Mucosa of descending colon (tissue), 3 donors: ENCODE measurements around the gene ZNF891. TPM values are rescaled to one million over a fixed set of nuclear protein-coding genes. Genes with fewer than 3 reads are reported as not detected.

Experiments used
- ATAC-seq: fragments of 200-7000 bp; cut with Tn5 transposase; one replicate; pipeline ENCODE4 v1.9.1; 2020; ENCODE audit warnings: mild to moderate bottlenecking, moderate library complexity
- DNase-seq, 3 donors: peaks; one replicate each; pipeline ENCODE4 v3.0.0-alpha.2; 2020
- H3K36me3 ChIP-seq: fragments of 200-600 bp; one replicate; pipeline ENCODE4 v1.8.0; 2021; ENCODE audit warnings: low read depth, mild to moderate bottlenecking
- H3K4me1 ChIP-seq: fragments of 200-600 bp; one replicate; pipeline ENCODE4 v1.8.0; 2021; ENCODE audit warnings: low read depth, mild to moderate bottlenecking
- H3K4me3 ChIP-seq: fragments of 200-600 bp; one replicate; pipeline ENCODE4 v1.8.0; 2021; ENCODE audit warnings: mild to moderate bottlenecking
- H3K9me3 ChIP-seq: fragments of 200-600 bp; one replicate; pipeline ENCODE4 v1.8.0; 2021; ENCODE audit warnings: mild to moderate bottlenecking
- CTCF ChIP-seq: fragments of 200-600 bp; IDR thresholded peaks from one replicate; pipeline ENCODE4 v1.8.0; 2022; ENCODE audit warnings: antibody characterized with exemption, mild to moderate bottlenecking
- intact Hi-C, 2 donors: fragments of 100-400 bp; cut with DNase I in 1 of 2; cut with micrococcal nuclease in 1 of 2; formaldehyde crosslinking; loops; one replicate each; pipeline versions ENCODE4 v1.11.0 to v1.11.1; 2022; cut with DNase I, micrococcal nuclease
- total RNA-seq, 3 donors: library from RNA; stranded (reverse); fragmentation: NEBNext Ultra II Directional in 2 of 3; extraction: Animal tissue kit (Norgen Biotek cat#: 25700) in 2 of 3; gene quantifications; one replicate each; pipeline versions ENCODE4 v1.2.1 to v1.2.4, GENCODE V29; 2021 to 2023
- donor health status: DM: no; HTN: no; CAD: no; lungs with moderate emphysema.
- donor health status: DM: no; HTN: no; CAD: no.
- donor health status: DM: no; HTN: yes; CAD: no.

ZNF891 gene
- total RNA-seq, 3 donors from 2014 or later: 1.4 to 4.3 (median 2.3) TPM

DNA sequence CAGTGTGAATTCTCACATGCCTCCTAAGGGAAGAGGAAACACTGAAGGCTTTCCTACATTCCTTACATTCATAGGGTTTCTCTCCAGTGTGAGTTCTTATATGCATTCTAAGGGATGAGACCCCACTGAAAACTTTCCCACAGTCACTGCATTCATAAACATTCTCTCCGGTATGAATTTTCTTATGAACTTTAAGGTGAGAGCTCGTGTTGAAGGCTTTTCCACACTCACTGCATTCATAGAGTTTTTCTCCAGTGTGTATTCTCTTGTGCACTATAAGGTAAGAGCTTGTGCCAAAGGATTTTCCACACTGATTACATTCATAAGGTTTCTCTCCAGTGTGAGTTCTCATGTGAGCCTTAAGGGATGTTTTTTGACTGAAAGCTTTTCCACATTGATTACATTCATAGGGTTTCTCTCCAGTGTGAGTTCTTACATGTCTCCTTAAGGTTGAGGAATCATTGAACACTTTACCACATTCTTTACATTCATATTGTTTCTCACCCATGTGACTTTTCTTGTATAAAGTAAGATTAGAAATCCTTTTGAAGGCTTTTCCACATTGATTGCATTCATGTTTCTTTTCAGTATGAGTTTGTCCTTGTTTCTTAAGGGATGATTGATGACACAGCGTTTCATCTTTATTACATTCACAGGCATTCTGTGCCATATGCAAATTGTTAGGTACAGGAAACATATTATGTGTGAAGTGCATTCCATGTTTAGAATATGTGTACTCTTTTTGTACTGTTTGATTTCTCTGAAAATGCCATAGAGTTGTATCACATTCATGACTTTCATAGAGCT lies 9.5 kb downstream of the ZNF891 start:
- intact Hi-C loops: no loop called here
- ATAC-seq (no peak), DNase-seq (no peak)
- no peak for TF ChIP-seq CTCF
- Histone ChIP-seq H3K4me3 (no peak overlapping the region), H3K9me3 (peaks cover 100% of the 10 kb centered on the region), H3K4me1 (no peaks in the 10 kb centered on the region), H3K36me3 (no peaks in the 10 kb centered on the region)

DNA sequence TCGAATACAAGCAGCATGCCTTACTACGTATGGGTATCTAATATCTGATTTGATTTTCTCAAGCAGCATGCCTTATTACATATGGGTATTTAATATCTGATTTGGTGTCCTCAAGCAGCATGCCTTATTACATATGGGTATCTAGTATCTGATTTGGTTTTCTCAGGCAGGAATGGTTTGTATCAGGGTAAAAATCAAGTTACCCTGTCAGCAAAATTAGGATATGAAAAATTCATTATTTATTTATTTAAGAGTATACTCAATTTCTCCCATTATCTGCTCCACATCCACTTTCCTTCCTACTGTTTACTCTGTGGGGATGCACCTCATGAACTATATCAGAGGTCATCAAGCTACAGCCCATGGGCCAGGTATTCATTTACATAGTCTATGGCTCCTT lies 21.9 kb downstream of the ZNF891 start:
- ATAC-seq (no peak), DNase-seq (no peak)
- H3K4me3 ChIP-seq: no peak overlapping the region
- no peak for TF ChIP-seq CTCF
- H3K36me3 ChIP-seq: peaks cover 11% of the 10 kb centered on the region
- intact Hi-C loops: no loop called here
- peaks cover 100% of the 10 kb centered on the region for H3K9me3 ChIP-seq
- H3K4me1 ChIP-seq: no peaks in the 10 kb centered on the region

DNA sequence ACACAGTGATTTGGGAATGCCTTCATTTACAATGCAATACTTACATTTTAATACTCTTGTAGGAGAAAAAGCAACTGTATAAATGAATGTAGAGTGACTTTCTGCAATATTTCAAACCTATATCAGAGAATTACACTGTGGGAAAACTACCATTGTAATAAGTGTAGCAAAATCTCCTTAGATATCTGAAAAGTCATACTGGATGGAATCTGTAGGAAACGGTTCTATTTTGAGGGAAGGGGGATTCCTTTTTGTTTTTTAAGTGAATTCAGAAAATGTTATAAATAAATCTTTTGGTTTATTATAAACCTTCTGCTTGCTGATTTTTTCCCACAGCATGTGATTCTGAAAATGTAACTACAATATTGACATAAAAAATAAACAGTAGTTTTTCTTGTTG lies 23.0 kb downstream of the ZNF891 start:
- DNase-seq: no peak
- no peaks in the 10 kb centered on the region for H3K4me1 ChIP-seq
- peaks cover 100% of the 10 kb centered on the region for H3K9me3 ChIP-seq
- H3K36me3 ChIP-seq: peaks cover 11% of the 10 kb centered on the region
- intact Hi-C loops: no loop called here
- ATAC-seq: no peak
- no peak for TF ChIP-seq CTCF
- H3K4me3 ChIP-seq: no peak overlapping the region

- H3K9me3 ChIP-seq: peaks cover 100% of the 10 kb centered on the region
- peaks cover 11% of the 10 kb centered on the region for H3K36me3 ChIP-seq
Observed at GRCh38 chr12:133106253-133106652, 23.8 kb downstream of the ZNF891 start.

DNA sequence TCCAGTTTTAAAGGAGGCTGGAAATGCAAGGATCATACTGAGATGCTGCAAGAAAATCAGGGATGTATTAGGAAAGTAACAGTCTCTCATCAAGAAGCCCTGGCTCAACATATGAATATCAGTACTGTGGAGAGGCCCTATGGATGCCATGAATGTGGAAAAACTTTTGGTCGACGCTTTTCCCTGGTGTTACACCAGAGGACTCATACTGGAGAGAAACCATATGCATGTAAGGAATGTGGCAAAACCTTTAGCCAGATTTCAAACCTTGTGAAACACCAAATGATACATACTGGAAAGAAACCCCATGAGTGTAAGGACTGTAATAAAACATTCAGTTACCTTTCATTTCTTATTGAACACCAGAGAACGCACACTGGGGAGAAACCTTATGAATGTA lies 24.5 kb downstream of the ZNF891 start:
- no peak overlapping the region for H3K4me3 ChIP-seq
- ATAC-seq (no peak), DNase-seq (no peak)
- intact Hi-C loops: no loop called here
- no peak for TF ChIP-seq CTCF
- peaks cover 11% of the 10 kb centered on the region for H3K36me3 ChIP-seq
- H3K4me1 ChIP-seq: no peaks in the 10 kb centered on the region
- H3K9me3 ChIP-seq: peaks cover 100% of the 10 kb centered on the region

More at GRCh38 chr12:133106253-133106652, 23.8 kb downstream of the ZNF891 start:
- no peak for ATAC-seq
- intact Hi-C loops: no loop called here
- H3K4me1 ChIP-seq: no peaks in the 10 kb centered on the region
- TF ChIP-seq CTCF: no peak
- H3K4me3 ChIP-seq: no peak overlapping the region
- no peak for DNase-seq
